Mucosa of rectum (tissue), 2 donors: ENCODE results near the gene ZNF124.
"Not testable (repeated sequence)": the region's sequence is repeated elsewhere in the genome, so short reads cannot be mapped to it uniquely, and the experiment has no call there.

Source experiments
- H3K27ac ChIP-seq, 2 donors: one replicate each; pipeline ENCODE4 v1.7.0; 2013; ENCODE audit warnings: inconsistent platforms in 2 of 2, low read depth in 2 of 2, low read length in 2 of 2
- H3K27me3 ChIP-seq, 2 donors: one replicate each; pipeline ENCODE4 v1.7.0; 2013; ENCODE audit warnings: low read length in 2 of 2; ENCODE audit not compliant: control insufficient read depth in 2 of 2, insufficient read depth in 2 of 2
- H3K36me3 ChIP-seq, 2 donors: one replicate each; pipeline ENCODE4 v1.7.0; 2013; ENCODE audit warnings: low read length in 2 of 2; ENCODE audit not compliant: control insufficient read depth in 2 of 2, insufficient read depth in 2 of 2
- H3K4me1 ChIP-seq, 2 donors: one replicate each; pipeline ENCODE4 v1.7.0; 2013; ENCODE audit warnings: low read length in 2 of 2, mild to moderate bottlenecking in 1 of 2; ENCODE audit not compliant: control insufficient read depth in 2 of 2, insufficient read depth in 2 of 2
- H3K4me3 ChIP-seq, 2 donors: one replicate each; pipeline ENCODE4 v1.7.0; 2013; ENCODE audit warnings: low read length in 2 of 2
- H3K9ac ChIP-seq, 2 donors: one replicate each; pipeline ENCODE4 v1.7.0; 2013; ENCODE audit warnings: low read length in 2 of 2, low read depth in 1 of 2, mild to moderate bottlenecking in 1 of 2
- H3K9me3 ChIP-seq, 2 donors: one replicate each; pipeline ENCODE4 v1.7.0; 2013; ENCODE audit warnings: low read length in 2 of 2; ENCODE audit not compliant: control insufficient read depth in 2 of 2
- donor health status: healthy.
- donor health status: Normal muscosa, but diverticular disease.

ZNF124 gene

DNA sequence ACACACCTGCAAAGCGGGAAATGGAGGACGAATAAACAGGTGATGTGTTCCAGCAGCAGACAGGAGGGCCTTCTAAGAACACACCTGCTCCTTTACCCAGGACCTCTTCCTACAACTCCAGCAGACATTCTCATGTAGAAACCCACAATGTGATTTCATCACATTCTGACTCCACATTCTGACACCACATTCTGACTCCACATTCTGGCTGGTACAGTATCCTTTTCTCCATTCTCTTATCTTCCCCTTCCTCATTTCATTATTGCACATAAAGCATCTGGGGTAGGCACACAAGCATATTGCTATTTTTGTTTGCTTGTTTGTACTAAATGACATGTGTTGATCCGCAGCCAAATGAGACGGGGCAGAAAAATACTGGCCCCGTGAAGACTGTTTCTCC, 3.6 kb upstream of the ZNF124 start:
- no peak overlapping the region for H3K4me3 ChIP-seq

DNA sequence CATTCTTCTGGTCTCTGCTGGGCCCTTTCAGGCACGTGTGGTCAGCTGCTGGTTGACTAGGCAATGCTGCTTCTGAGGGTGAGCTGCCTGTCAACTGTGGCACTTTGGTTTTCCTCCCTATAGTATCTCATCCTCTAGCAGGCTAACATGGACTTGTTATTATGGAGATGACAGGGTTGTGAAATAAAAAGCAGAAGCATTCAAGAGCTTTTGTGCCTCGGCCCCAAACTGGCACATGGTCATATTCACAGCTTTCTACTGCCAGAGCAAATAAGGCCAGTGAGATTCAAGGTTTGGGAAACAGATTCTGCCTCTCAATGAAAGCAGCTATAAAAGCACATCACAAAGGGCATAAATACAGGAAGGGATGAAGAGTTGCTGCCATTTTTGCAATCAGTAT, 1.6 kb upstream of the ZNF124 start:
- Histone ChIP-seq H3K9me3 (no peaks in the 10 kb centered on the region), H3K27ac (no peak overlapping the region), H3K27me3 (no peaks in the 10 kb centered on the region), H3K4me3 (no peak overlapping the region), H3K36me3 (no peaks in the 10 kb centered on the region), H3K9ac (no peak overlapping the region), H3K4me1 (peaks cover 0 to 2% of the 10 kb centered on the region in 2 donors)

More for the DNA sequence above, 3.6 kb upstream of the ZNF124 start:
- Histone ChIP-seq H3K36me3 (no peaks in the 10 kb centered on the region), H3K27me3 (no peaks in the 10 kb centered on the region), H3K9me3 (no peaks in the 10 kb centered on the region), H3K27ac (no peak overlapping the region), H3K4me1 (peaks cover 0 to 2% of the 10 kb centered on the region in 2 donors), H3K9ac (no peak overlapping the region)

DNA sequence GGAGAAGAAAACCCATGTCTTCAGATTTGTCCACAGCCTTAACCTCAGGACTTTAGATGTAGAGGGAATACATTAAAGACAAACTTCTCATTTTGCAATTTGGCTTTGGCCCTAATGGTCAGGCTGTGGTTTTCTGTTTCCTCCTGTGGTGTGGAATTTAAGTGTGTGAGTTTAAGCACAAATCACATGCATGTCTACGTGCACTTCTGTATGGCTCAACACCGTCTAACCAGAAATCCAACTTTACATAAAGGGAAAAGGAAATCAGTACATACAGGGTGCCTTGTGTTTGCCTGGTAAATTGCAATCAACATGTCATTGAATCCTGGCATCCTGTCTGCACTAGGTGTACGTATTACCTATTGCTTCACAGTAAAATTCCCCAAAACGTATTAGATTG, 1.2 kb upstream of the ZNF124 start:
- Histone ChIP-seq H3K4me1 (peaks cover 0 to 2% of the 10 kb centered on the region in 2 donors), H3K4me3 (no peak overlapping the region), H3K36me3 (no peaks in the 10 kb centered on the region), H3K27ac (peak overlapping the region in 1 of 2 donors; percentile 4), H3K27me3 (no peaks in the 10 kb centered on the region), H3K9ac (no peak overlapping the region), H3K9me3 (no peaks in the 10 kb centered on the region)

DNA sequence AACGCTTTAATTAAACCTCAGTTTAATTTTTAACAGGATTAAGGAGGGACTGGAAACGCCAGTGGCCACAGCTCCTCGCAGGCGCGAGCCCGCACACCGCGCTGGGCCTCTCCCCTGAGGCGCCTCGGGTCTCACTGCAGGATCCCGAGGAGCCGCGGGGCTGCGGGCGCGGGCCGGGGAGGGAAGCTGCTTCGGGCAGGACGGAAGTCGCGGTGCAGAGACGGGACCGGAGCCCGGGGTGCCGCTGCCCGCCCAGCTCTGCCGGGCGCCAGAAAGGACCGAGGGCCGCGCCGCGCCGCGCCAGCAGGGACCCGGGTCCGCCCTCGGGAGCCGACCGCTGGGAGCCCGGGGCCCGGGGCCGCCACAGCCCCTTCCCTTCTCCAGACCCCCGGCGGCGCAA, 377 bp downstream of the ZNF124 start:
- not testable (repeated sequence) for H3K36me3 ChIP-seq, H3K4me3 ChIP-seq, H3K27ac ChIP-seq, H3K27me3 ChIP-seq, H3K9me3 ChIP-seq, H3K4me1 ChIP-seq, H3K9ac ChIP-seq

DNA sequence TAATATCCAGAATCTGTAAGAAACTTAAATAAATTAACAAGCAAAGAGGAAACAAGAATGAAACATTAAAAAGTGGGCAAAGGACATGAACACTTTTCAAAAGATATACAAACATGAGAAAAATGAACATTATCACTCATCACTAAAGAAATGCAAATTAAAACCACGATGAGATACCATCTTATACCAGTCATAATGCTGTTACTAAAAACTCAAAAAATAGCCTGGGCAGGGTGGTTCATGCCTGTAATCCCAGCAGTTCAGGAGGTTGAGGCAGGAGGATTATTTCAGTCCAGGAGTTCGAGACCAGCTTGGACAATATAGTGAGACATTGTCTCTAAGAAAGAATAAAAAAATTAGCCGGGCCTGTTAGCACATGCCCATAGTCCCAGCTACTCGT, 6.1 kb downstream of the ZNF124 start:
- Histone ChIP-seq H3K9ac (no peak overlapping the region), H3K27me3 (no peaks in the 10 kb centered on the region), H3K9me3 (peaks cover 3 to 10% of the 10 kb centered on the region in 2 donors), H3K4me3 (no peak overlapping the region), H3K4me1 (no peaks in the 10 kb centered on the region), H3K27ac (no peak overlapping the region), H3K36me3 (no peaks in the 10 kb centered on the region)

DNA sequence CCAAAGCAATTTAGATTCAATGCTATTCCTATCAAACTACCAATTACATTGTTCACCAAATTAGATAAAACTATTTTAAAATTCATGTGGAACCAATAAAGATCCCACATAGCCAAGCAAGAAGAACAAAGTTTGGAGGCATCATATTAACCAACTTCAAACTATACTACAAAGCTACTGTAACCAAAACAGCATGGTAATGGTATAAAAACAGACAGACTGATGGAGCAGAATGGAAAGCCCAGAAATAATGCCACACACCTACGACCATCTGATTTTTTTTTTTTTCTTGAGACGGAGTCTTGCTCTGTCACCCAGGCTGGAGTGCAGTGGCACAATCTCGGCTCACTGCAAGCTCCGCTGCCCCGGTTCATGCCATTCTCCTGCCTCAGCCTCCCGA, 7.1 kb downstream of the ZNF124 start:
- Histone ChIP-seq H3K36me3 (peaks cover under 1 to 4% of the 10 kb centered on the region in 2 donors), H3K4me3 (no peak overlapping the region), H3K9me3 (peaks cover 7 to 19% of the 10 kb centered on the region in 2 donors), H3K4me1 (no peaks in the 10 kb centered on the region), H3K9ac (no peak overlapping the region), H3K27ac (no peak overlapping the region), H3K27me3 (no peaks in the 10 kb centered on the region)

DNA sequence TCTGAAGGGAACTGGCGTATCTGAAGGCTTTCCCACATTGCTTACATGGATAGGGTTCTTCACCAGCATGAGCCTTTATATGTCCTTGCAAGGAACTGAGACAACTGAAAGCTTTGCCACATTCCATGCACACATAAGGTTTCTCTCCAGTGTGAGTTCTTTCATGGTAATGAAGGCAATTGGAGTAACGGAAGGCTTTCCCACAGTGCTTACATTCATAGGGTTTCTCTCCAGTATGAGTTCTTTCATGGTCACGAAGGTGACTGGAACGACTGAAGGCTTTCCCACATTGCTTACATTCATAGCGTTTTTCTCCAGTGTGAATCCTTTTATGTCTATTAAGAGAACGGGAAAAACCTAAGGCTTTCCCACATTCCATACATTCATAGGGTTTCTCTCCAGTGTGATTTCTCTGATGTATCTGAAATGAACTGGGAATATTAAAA, 15.0 kb downstream of the ZNF124 start:
- Histone ChIP-seq H3K36me3 (peaks cover 53 to 56% of the 10 kb centered on the region in 2 donors), H3K4me1 (no peaks in the 10 kb centered on the region), H3K9ac (no peak overlapping the region), H3K9me3 (peaks cover 54 to 72% of the 10 kb centered on the region in 2 donors), H3K4me3 (peak overlapping the region in 1 of 2 donors; percentile 12), H3K27ac (no peak overlapping the region), H3K27me3 (no peaks in the 10 kb centered on the region)

DNA sequence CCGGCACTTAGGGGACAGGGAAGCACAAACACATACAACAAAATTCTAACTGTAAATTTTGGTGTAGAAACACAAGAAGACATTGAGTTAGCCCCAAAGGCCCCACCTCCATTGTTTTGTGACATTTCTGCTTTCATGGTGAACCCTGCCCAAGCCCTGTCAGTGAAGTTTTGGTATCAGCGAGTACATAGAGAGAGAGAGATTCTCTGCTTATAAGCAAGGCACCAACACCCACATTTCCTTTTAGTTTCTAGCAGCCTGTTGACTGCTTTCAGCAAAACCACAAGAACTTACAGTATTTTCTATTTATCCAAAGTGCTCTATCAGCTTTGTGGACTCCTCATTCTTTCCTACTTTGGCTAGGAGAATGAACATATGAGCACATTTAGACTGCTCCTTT, 24.0 kb downstream of the ZNF124 start:
- peaks cover 13 to 16% of the 10 kb centered on the region in 2 donors for H3K36me3 ChIP-seq
- H3K9ac ChIP-seq: no peak overlapping the region
- H3K27ac ChIP-seq: no peak overlapping the region

DNA sequence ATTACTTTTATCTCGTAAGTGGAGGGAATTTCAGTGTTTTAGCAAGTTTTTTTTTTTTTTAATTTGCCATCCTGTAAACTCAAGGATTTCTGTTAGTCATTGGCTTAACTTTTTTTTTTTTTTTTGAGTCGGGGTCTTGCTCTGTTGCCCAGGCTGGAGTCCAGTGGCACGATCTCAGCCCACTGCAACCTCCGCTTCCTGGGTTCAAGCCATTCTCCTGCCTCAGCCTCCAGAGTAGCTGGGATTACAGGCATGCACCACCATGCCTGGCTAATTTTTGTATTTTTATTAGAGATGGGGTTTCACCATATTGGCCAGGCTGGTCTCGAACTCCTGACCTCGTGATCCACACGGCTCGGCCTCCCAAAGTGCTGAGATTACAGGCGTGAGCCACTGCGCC, 24.7 kb downstream of the ZNF124 start:
- H3K4me3 ChIP-seq, H3K27me3 ChIP-seq, H3K27ac ChIP-seq, H3K4me1 ChIP-seq, H3K9ac ChIP-seq: not testable (repeated sequence)
- Histone ChIP-seq H3K36me3 (peaks cover 13 to 17% of the 10 kb centered on the region in 2 donors), H3K9me3 (peaks cover 40 to 45% of the 10 kb centered on the region in 2 donors)

More for the DNA sequence above, 24.0 kb downstream of the ZNF124 start:
- Histone ChIP-seq H3K9me3 (peaks cover 39 to 45% of the 10 kb centered on the region in 2 donors), H3K4me1 (peaks cover 0 to 2% of the 10 kb centered on the region in 2 donors), H3K4me3 (no peak overlapping the region), H3K27me3 (no peaks in the 10 kb centered on the region)

DNA sequence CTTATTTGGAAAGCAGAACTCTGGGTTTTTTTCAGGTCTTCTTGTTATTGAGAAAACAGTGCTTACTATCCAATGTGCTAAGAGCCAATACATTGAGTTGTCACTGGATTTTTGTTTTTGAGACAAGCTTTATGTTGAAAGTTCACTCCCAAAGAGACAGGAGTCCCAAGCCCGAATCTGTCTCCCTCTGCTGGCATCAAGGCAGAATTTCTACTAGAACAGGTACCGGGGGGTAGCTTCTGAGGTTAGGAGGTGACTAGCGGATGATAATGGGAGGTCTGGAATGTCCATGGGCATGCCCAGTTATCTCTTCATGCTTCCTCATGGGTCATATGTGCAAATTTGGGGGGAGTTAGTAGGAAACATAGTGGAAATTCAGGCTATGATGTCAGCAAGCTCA, 25.1 kb downstream of the ZNF124 start:
- H3K27ac ChIP-seq: no peak overlapping the region
- no peak overlapping the region for H3K9ac ChIP-seq
- H3K36me3 ChIP-seq: peaks cover 13 to 21% of the 10 kb centered on the region in 2 donors
- peaks cover 0 to 2% of the 10 kb centered on the region in 2 donors for H3K4me1 ChIP-seq
- H3K9me3 ChIP-seq: peaks cover 44 to 46% of the 10 kb centered on the region in 2 donors
- no peaks in the 10 kb centered on the region for H3K27me3 ChIP-seq
- no peak overlapping the region for H3K4me3 ChIP-seq

DNA sequence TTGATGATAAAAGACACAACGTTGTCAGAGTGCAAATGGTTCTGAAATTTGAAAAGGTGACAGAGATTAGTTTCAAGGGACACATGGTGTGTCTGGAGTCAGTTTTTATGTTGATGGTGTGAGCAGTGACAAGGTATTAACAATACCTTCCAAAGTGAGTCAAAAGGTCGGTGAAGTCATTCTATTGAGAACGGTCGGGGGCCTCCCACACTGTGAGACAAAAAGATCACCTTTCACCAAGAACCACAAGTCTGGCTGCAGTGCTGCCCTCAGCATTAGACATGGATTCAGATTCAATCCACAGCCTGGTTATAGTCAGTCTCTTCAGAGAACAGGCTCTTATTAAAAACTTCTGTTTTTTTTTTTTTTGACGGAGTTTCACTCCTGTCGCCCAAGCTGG, 26.5 kb downstream of the ZNF124 start:
- Histone ChIP-seq H3K9ac (no peak overlapping the region), H3K4me1 (peaks cover 0 to 2% of the 10 kb centered on the region in 2 donors), H3K27me3 (no peaks in the 10 kb centered on the region), H3K9me3 (peaks cover 49 to 55% of the 10 kb centered on the region in 2 donors), H3K36me3 (peaks cover 13 to 22% of the 10 kb centered on the region in 2 donors), H3K4me3 (no peak overlapping the region), H3K27ac (no peak overlapping the region)
